GM13977 (cell line): Measurements from ENCODE around the gene FOXA3.

Experiments used
- DNase-seq: peaks from one replicate; pipeline ENCODE4 v3.0.0; 2012; ENCODE audit warnings: low spot score
- in situ Hi-C: fragments of 300-500 bp; cut with MboI; formaldehyde crosslinking; loops from one replicate; pipeline ENCODE4 v1.12.0; 2022; ENCODE audit warnings: low sequenced_read_pairs, low pct_unique_long_range_greater_than_20kb, mixed read lengths, inconsistent platforms; ENCODE audit not compliant: unreplicated experiment
- TF ChIP-seq, protein P1 (sequence below): IDR thresholded peaks from 2 replicates; pipeline ENCODE4 v1.5.1; 2012; ENCODE audit warnings: mild to moderate bottlenecking, control low read depth; ENCODE audit not compliant: insufficient read depth; ENCODE audit errors: extremely low read depth, missing control alignments

Gene FOXA3

DNA sequence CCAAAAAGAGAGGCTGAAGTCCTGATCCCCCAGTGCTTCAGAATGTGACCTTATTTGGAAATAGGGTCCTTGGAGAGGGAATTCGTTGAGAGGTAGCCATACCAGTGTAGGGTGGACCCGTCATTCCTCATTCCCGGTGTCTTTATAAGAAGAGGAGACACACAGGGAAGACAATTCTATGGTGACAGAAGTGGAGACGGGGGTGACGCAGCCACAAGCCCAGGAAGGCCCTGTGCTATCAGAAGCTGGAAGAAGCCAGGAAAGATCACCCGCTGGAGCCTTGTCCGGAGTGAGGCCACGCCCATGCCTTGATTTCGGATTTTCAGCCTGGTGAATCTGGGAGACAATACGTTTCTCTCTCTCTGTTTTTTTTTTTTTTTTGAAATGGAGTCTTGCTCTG is 40.9 kb downstream of the FOXA3 start:
- DNase-seq, result no peak
- in situ Hi-C loops, result no loop called here
- TF ChIP-seq, protein P1, sequence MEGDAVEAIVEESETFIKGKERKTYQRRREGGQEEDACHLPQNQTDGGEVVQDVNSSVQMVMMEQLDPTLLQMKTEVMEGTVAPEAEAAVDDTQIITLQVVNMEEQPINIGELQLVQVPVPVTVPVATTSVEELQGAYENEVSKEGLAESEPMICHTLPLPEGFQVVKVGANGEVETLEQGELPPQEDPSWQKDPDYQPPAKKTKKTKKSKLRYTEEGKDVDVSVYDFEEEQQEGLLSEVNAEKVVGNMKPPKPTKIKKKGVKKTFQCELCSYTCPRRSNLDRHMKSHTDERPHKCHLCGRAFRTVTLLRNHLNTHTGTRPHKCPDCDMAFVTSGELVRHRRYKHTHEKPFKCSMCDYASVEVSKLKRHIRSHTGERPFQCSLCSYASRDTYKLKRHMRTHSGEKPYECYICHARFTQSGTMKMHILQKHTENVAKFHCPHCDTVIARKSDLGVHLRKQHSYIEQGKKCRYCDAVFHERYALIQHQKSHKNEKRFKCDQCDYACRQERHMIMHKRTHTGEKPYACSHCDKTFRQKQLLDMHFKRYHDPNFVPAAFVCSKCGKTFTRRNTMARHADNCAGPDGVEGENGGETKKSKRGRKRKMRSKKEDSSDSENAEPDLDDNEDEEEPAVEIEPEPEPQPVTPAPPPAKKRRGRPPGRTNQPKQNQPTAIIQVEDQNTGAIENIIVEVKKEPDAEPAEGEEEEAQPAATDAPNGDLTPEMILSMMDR, result no peak

DNA sequence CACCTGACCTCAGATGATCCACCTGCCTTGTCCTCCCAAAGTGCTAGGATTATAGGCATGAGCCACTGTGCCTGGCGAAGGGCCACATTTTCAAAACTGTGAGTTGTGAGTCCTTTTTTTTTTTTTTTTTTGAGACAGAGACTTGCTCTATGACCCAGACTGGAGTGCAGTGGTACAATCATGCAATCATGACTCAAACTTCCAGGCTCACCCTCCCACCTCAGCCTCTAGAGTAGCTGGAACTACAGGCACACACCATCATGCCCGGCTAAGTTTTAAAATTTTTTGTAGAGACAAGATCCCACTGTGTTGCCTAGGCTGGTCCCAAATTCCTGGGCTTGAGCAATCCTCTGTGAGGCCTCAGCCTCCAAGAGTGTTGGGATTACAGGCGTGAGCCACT is 42.1 kb downstream of the FOXA3 start:
- TF ChIP-seq, protein P1, result no peak
- in situ Hi-C loops, result no loop called here
- no peak for DNase-seq

DNA sequence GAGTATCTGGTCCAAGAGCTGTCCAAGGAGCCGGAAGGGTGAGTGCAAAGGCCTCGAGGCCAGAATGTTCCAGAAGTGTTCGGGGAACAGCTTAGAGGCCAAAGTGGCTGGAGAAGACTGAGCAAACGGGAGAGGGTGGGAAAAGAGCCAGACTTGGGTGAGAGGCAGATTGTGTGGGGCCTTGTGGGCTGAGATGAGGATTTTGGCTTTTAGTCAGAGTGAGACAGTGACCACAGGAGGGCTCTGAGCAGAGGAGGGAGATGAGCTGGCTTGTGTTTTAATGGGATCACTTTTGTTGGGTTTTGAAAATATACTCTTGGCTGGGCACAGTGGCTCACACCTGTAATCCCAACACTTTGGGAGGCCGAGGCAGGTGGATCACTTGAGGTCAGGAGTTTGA is 44.8 kb downstream of the FOXA3 start:
- in situ Hi-C loops, result no loop called here
- TF ChIP-seq, protein P1, result no peak
- DNase-seq, result no peak

DNA sequence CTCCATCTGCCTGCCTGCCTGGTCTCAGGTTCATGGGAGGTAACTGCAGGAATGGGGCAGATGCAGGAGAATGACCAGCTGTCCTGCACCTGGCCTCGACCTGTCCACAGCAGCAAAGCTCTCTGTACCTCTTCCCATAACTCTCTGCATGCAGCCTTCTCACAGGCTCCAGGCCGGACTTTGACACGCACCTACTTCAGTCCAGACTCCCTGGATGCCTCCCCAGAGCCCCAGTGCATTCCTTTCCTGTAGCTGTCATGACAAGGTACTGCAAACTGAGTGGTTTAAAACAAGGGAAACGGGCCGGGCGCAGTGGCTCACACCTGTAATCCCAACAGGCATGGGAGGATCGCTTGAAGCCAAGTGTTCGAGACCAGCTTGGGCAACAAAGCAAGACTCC is 47.2 kb downstream of the FOXA3 start:
- TF ChIP-seq, protein P1, result no peak
- in situ Hi-C loops, result no loop called here
- DNase-seq, result no peak

DNA sequence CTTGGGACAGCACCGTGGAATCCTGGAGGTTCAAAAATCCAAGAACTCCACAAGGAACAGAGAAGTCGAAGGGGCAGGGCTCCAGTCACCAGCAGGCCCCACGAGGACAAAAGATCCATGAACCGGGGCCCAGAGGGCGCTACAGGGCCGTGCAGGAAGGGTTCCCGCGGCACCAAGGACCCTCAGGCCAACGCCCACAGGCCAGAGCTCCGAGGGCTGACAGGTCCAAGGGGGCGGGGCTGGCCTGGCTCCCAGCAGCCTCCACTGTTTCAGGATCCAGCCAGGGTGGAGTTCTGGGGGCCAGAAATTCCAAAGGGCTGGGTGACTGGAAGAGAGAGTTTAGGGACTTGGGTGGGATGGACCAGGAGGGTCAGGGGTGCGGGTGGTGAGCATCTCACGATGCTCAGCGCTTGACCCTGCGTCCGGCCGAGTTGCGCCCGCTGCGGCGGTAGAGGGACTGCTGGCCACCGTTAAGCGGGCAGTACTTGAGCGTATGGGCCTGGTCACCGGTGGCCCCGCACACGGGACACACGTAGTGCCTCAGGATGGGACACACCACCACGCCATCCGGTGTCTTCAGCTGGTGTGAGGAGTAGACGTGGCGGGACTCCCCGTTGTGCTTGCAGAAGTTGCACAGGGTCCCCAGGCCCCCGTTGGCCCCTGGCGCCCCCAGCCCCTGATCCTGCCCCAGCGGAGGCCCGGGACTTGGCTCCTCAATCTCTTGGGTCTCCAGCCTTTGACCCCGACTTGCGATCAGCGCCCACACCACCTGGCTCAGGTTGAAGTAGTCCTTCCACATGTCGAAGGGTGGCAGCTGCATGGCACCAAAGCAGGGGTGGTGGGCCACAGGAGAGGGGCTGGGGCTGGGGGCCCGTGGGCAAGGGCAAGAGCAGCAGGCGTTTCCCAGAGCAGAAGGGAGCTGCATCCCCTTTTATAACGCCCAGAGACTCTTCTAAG is 50.0 kb downstream of the FOXA3 start, which contains the start of gene NANOS2:
Gene NANOS2 (minus strand): TSS at position 905 of the 957 bp plus-strand sequence. CDS start 85 bp downstream, at position 820.
- DNase-seq, result no peak
- in situ Hi-C loops, result no loop called here
- TF ChIP-seq, protein P1, result peak; percentile 25

DNA sequence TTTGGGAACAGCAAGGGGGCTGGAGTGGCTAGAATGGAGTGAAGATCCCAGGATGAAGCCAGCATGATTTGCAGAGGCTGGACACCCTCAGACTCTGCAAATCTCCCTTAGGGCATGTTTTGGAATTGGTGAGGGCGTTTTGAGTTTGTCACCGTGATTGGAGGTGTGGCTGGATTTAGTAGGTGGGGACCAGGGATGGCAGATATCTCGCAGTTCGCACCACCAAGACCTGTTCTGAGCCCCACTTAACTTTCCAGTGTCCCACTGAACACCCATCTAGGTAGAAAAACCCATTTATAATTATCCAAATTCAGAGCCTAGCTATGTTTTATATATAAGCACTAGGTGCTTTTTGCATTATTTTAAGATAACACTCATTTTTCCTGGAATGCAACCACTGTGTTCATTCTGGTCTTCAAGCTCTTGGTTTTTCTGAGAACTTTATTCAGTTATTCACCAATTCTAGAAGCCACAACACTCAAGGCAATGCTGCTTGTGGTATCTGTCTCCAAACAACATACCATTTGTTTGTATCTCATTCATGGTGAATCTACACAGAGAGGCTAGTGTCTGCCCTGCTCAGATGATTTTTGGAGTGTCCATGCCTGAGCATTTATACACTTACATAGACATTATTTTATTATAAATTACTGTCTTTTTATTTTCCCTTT is 53.4 kb downstream of the FOXA3 start:
- TF ChIP-seq, protein P1, result no peak
- in situ Hi-C loops, result no loop called here
- DNase-seq, result no peak
